Measurements from ENCODE around the gene SPRYD4.

Gene SPRYD4

DNA sequence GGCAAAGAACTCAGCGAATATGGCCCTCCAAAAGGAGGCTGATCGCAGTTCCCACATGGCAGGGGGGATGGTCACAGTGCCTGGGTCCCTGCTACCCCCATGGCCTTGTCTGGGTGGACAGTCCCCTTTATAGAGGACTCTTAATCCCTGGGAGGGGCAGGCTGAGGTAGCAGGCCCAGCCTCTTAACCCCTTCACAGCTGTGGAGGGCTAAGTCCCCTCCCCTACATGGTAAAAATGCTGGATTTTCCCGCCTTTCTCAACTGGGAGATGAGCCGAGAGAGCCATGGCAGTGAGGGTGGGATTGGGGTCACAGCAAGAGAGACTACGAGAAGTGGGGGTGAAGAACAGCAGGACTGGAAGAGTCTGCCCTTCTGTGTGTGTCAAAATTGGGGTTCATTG lies 13.8 kb upstream of the SPRYD4 start, which contains the start of gene MIP:
MIP (minus strand) TSS at position 101 of the 400 bp plus-strand sequence; CDS start at position 57, 44 bp downstream.
- no peak within 1 kb of the TSS for H3K4me3 ChIP-seq (ENCODE audit: low read depth, low read length)
- DNase-seq (ENCODE audit: low read depth) = no peak
- TF ChIP-seq, protein P1, sequence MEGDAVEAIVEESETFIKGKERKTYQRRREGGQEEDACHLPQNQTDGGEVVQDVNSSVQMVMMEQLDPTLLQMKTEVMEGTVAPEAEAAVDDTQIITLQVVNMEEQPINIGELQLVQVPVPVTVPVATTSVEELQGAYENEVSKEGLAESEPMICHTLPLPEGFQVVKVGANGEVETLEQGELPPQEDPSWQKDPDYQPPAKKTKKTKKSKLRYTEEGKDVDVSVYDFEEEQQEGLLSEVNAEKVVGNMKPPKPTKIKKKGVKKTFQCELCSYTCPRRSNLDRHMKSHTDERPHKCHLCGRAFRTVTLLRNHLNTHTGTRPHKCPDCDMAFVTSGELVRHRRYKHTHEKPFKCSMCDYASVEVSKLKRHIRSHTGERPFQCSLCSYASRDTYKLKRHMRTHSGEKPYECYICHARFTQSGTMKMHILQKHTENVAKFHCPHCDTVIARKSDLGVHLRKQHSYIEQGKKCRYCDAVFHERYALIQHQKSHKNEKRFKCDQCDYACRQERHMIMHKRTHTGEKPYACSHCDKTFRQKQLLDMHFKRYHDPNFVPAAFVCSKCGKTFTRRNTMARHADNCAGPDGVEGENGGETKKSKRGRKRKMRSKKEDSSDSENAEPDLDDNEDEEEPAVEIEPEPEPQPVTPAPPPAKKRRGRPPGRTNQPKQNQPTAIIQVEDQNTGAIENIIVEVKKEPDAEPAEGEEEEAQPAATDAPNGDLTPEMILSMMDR (IDR thresholded peaks at IDR 0.05; ENCODE audit: insufficient read depth, low read depth, low read length, missing control alignments) = no peak

DNA sequence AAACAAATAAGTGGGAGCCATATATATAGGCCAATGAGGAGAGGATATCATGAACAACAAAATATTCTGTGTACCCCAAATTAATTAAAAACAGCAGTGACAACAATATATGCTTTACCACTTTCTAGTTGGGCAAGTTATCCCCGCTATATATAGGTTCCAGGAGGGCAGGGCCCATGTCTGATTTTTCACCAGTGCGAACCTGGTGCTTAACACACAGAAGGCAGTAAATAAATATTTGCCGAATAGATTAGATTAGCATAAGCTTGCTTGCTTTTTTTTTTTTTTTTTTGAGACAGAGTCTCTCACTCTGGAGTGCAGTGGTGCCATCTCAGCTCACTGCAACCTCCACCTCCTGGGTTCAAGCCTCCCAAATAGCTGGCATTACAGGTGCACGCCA lies 10.6 kb upstream of the SPRYD4 start:
- TF ChIP-seq, protein P1 (IDR thresholded peaks at IDR 0.05; ENCODE audit: insufficient read depth, low read depth, low read length, missing control alignments) = no peak
- H3K4me3 ChIP-seq (ENCODE audit: low read depth, low read length) = no peak overlapping the region
- no peak for DNase-seq (ENCODE audit: low read depth)

DNA sequence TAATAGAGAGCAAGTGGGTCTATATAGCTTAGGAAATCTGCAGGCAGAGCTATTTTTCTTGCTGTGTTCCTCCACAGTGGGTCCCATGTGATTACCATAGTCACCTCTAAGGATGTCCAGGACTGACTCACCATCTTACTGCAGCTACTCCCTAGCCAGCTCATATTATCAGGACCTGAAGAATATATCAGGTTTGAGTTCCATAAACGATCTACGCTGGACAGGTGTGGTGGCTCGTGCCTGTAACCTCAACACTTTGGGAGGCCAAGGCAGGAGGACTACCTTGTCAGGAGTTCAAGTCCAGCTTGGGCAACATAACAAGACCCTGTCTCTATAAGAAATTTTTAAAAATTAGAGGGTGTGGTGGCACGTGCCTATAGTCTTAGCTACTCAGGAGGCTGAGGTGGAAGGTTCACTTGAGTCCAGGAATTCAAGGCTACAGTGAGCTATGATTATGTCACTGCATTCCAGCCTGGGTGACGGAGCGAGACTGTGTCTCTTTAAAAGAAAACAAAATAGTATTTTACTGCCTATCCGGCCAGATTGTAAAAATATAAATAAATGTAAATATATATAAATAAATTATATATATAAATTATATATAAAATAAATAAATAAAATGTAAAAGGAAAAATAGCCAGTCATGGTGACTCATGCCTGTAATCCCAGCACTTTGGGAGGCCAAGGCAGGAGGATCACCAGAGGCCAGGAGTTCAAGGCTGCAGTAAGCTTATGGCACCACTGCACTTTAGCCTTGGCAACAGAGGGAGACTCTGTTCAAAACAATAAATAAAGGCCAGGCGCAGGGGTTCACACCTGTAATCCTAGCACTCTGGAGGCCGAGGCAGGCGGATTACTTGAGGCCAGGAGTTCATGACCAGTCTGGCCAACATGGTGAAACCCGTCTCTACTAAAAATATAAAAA lies 6.9 kb upstream of the SPRYD4 start:
- no peak overlapping the region for H3K4me3 ChIP-seq (ENCODE audit: low read depth, low read length)
- TF ChIP-seq, protein P1 (IDR thresholded peaks at IDR 0.05; ENCODE audit: insufficient read depth, low read depth, low read length, missing control alignments) = no peak
- no peak for DNase-seq (ENCODE audit: low read depth)

DNA sequence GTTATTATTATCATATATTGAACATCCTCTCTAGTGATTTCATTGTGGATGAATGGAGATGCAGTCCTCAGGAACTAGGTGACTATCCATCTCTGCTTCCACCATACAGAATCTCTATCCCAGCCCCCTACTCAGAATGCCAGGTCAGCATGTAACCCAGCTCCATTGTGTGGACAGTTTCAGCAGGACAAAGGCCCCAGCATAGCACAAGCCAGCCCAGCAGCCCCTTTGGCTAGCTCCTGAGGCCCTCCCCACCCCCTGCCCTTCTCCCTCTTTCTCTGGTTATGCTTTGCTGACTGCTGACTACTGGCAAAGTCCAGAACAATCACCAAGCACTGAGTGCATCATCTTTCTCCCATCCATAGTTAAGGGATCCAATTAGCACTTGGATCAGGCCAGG lies 5.8 kb upstream of the SPRYD4 start:
- no peak for DNase-seq (ENCODE audit: low read depth)
- TF ChIP-seq, protein P1 (IDR thresholded peaks at IDR 0.05; ENCODE audit: insufficient read depth, low read depth, low read length, missing control alignments) = no peak
- H3K4me3 ChIP-seq (ENCODE audit: low read depth, low read length) = no peak overlapping the region

DNA sequence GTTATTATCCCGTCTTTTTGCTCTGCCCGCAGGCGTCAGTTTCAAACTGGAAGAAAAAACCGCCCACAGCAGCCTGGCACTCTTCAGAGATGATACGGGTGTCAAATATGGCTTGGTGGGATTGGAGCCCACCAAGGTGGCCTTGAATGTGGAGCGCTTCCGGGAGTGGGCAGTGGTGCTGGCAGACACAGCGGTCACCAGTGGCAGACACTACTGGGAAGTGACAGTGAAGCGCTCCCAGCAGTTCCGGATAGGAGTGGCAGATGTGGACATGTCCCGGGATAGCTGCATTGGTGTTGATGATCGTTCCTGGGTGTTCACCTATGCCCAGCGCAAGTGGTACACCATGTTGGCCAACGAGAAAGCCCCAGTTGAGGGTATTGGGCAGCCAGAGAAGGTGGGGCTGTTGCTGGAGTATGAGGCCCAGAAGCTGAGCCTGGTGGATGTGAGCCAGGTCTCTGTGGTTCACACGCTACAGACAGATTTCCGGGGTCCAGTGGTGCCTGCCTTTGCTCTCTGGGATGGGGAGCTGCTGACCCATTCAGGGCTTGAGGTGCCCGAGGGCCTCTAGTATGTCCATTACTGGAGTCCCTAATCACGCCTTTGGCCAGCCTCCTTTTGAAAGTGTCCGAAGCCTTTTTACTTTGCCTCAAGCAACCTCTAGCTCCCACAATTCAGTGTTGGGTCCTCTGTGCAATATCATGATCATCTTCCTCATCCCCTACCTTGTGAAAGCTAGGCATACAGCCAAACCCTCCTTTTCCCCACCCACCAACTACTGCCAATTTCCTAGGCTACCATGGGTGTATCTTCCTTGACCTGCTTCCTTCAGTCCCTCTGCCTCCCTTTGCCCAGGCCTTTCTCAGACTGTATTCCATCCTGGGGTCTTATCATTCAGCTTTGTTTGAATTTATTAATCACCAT lies 891 bp downstream of the SPRYD4 start:
- TF ChIP-seq, protein P1 (IDR thresholded peaks at IDR 0.05; ENCODE audit: insufficient read depth, low read depth, low read length, missing control alignments) = no peak
- peak overlapping the region; percentile 99 for H3K4me3 ChIP-seq (ENCODE audit: low read depth, low read length)
- DNase-seq (ENCODE audit: low read depth) = peak; percentile 68

DNA sequence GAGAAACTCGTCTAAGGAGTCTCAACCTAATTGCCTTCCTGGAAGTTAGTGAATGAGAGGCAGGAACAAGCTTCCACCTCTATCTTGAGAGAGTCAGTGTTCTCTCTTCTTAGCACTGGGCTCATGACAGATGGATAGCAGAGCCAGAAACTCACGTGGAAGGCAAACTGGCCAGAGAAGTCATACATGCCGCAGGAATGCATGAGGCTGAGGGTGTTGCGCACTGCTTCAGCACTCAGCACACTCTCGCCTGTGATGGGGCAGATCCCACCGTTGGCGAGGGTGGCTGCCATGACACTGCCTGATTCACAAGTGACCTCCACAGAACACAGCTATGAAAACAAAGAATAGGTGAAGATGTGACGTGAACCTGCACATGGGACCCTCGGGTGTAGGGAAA lies 6.0 kb downstream of the SPRYD4 start:
- TF ChIP-seq, protein P1 (IDR thresholded peaks at IDR 0.05; ENCODE audit: insufficient read depth, low read depth, low read length, missing control alignments) = no peak
- no peak for DNase-seq (ENCODE audit: low read depth)
- no peak overlapping the region for H3K4me3 ChIP-seq (ENCODE audit: low read depth, low read length)
